ENCODE data around the gene ABI3.

ABI3 gene

DNA sequence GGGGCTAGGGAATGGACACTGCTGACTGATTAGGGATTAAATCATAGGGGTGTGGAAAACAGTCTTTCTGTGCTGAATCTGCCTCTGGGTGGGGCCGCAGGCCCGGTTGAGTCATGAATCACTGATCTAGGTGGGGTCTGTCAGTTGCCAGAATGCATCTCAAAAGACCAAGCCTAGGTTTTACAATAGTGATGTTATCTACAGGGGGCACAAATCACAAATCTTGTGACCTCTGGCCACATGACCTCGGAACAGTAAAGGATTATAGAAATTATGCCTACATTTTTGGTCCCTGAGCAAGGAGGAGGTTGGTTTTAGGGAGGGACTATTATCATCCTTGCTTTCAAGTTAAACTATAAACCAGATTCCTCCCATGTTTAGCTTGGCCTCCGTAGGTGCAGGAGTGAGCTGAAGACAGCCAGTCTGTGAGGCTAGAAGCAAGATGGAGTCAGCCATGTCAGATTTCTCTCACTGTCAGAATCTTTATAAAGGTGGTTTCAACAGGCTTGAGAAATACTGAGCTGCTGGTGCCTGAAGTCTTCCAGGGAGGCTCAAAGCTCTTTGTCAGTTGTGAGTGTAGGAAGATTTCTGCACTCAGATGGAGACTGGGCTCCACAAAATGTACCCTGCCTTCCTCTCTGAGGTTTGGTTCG, 13.0 kb upstream of the ABI3 start:
- in situ Hi-C loops (cut with HindIII; ENCODE audit: low sequenced_read_pairs) = no loop called here
- DNase-seq (ENCODE audit: low read depth) = no peak
- no peak overlapping the region for H3K4me3 ChIP-seq (ENCODE audit: low read depth, low read length)
- TF ChIP-seq, protein P1, sequence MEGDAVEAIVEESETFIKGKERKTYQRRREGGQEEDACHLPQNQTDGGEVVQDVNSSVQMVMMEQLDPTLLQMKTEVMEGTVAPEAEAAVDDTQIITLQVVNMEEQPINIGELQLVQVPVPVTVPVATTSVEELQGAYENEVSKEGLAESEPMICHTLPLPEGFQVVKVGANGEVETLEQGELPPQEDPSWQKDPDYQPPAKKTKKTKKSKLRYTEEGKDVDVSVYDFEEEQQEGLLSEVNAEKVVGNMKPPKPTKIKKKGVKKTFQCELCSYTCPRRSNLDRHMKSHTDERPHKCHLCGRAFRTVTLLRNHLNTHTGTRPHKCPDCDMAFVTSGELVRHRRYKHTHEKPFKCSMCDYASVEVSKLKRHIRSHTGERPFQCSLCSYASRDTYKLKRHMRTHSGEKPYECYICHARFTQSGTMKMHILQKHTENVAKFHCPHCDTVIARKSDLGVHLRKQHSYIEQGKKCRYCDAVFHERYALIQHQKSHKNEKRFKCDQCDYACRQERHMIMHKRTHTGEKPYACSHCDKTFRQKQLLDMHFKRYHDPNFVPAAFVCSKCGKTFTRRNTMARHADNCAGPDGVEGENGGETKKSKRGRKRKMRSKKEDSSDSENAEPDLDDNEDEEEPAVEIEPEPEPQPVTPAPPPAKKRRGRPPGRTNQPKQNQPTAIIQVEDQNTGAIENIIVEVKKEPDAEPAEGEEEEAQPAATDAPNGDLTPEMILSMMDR (IDR thresholded peaks at IDR 0.05; ENCODE audit: low read depth, low read length, missing control alignments) = no peak

DNA sequence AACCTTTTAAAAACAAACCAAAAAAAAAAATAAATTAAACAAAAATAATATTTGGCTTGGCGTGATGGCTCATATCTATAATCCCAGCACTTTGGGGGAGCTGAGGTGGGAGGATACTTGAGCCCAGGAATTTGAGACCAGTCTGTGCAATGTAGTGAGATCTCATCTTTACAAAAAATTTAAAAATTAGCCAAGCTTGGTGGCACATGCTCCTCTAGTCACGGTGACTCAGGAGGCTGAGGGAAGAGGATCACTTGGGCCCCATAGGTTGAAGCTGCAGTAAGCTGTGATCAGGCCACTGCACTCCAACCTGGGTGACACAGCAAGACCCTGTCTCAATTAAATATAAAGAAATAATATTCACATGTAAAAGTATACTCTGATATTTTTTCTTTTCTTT, 12.3 kb upstream of the ABI3 start:
- no peak for DNase-seq (ENCODE audit: low read depth)
- TF ChIP-seq, protein P1 (IDR thresholded peaks at IDR 0.05; ENCODE audit: low read depth, low read length, missing control alignments) = no peak
- in situ Hi-C loops (cut with HindIII; ENCODE audit: low sequenced_read_pairs) = no loop called here

DNA sequence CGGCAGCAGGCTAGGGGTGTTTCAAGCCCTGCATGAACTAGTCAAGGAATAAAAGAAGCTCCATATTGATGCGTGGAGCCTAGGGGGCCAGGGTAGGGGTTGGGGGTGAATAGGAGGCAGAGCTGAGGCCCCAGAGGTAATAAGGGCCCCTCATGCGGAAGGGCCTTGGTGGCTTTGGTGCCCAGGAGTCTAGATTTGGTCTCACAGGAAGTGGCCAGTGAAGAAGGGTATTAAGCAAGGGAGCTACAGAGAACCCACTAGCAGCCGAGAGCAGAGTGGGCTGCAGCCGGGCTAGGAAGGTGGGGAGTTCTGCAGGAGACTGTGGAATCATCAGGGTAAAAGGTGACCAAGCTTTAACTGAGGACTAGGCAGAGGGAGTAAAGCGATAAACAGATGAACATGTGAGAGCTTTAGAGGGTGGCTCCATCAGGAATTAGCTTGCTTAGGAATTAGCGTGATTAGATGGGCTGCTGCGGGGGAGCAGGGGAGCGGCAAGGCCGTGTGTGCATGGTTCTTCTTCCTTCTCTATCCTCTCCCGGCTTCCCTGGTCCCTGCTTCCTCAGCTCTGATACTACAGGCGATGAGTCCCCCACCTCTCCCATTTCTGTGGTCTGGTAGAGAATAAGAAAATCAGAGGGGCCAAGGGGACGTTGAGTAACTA, 10.0 kb upstream of the ABI3 start:
- in situ Hi-C loops (cut with HindIII; ENCODE audit: low sequenced_read_pairs) = no loop called here
- no peak overlapping the region for H3K4me3 ChIP-seq (ENCODE audit: low read depth, low read length)
- no peak for DNase-seq (ENCODE audit: low read depth)
- TF ChIP-seq, protein P1 (IDR thresholded peaks at IDR 0.05; ENCODE audit: low read depth, low read length, missing control alignments) = no peak

More for the DNA sequence above, 12.3 kb upstream of the ABI3 start:
- H3K4me3 ChIP-seq (ENCODE audit: low read depth, low read length) = no peak overlapping the region

DNA sequence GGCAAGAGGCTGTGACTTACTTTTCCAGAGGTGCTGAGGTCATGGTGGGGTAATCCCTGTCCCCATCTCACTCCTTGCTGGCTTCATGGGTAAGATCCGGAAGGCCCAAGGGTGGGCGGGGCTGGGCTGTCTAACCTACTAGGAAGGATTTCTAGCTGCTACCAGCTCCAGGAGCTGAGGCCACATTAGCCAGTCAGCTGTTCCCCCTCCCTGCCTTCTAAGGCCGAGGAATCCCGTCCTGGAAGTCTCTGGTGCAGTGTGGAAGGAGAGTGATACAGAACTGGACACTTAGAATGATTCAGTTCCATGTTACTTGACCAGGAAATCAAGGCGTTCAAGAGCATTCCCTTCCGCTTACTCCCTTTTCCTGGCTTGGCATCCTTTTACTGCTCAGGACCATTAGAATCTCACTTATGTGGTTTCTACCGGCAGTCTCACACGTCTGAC, 9.0 kb upstream of the ABI3 start:
- TF ChIP-seq, protein P1 (IDR thresholded peaks at IDR 0.05; ENCODE audit: low read depth, low read length, missing control alignments) = no peak
- in situ Hi-C loops (cut with HindIII; ENCODE audit: low sequenced_read_pairs) = no loop called here
- H3K4me3 ChIP-seq (ENCODE audit: low read depth, low read length) = no peak overlapping the region
- peak; percentile 16 for DNase-seq (ENCODE audit: low read depth)

DNA sequence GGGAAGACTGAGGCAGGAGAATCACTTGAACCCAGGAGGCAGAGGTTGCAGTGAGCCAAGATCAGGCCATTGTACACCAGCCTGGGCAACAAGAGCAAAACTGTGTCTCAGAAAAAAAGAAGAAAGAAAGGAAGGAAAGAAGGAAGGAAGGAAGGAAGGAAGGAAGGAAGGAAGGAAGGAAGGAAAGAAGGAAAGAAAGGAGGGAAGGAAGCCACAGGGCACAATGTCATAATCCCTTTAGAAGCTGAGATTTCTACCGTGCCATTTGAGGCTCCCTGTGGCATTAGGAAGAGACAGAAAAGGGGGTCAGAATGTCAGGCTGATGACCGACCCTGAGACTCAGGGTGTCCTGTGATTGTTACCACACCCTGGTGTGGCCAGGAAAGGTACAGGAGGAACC, 6.7 kb upstream of the ABI3 start:
- TF ChIP-seq, protein P1 (IDR thresholded peaks at IDR 0.05; ENCODE audit: low read depth, low read length, missing control alignments) = no peak
- H3K4me3 ChIP-seq (ENCODE audit: low read depth, low read length) = no peak overlapping the region
- no peak for DNase-seq (ENCODE audit: low read depth)
- in situ Hi-C loops (cut with HindIII; ENCODE audit: low sequenced_read_pairs) = no loop called here

DNA sequence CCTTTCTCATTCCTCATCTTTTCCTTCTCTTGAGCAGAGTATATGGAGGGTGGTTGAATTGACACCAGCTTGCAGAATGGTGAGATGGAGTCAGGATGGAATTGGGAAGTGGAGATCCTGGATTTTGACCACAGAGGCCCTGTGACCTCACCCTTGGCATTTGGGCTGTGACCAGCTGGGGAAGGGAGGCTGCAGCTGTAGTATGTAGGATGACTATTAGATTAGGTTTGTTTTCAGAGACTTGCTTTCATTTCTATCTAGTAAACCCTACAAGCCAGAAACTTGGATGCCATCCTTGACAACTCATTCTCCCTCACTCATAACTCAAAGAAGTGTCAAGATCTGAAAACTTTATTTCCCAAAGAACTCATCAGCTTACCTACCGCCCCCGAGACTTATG, 6.0 kb upstream of the ABI3 start:
- H3K4me3 ChIP-seq (ENCODE audit: low read depth, low read length) = no peak overlapping the region
- in situ Hi-C loops (cut with HindIII; ENCODE audit: low sequenced_read_pairs) = no loop called here
- no peak for DNase-seq (ENCODE audit: low read depth)
- TF ChIP-seq, protein P1 (IDR thresholded peaks at IDR 0.05; ENCODE audit: low read depth, low read length, missing control alignments) = no peak
